ENCODE measurements around the gene LRRC74B.

GRCh38 chr22:21077884-21078508 is 32.2 kb downstream of the LRRC74B start:
- TF ChIP-seq POLR2A (IDR thresholded peaks at IDR 0.05) (no peak), CTCF (IDR thresholded peaks at IDR 0.05) (no peak)
